Putamen (tissue), 1 donor: ENCODE data around the gene NR3C1.

ENCODE experiments used
- DNase-seq: peaks from one replicate; pipeline ENCODE4 v3.0.0-alpha.2; 2016; ENCODE audit warnings: low spot score

Gene NR3C1

GRCh38 chr5:143362664-143363227, 40.7 kb downstream of the NR3C1 start:
- no peak for DNase-seq

- DNase-seq: no peak
Measured at GRCh38 chr5:143361438-143361837, 42.0 kb downstream of the NR3C1 start.

DNA sequence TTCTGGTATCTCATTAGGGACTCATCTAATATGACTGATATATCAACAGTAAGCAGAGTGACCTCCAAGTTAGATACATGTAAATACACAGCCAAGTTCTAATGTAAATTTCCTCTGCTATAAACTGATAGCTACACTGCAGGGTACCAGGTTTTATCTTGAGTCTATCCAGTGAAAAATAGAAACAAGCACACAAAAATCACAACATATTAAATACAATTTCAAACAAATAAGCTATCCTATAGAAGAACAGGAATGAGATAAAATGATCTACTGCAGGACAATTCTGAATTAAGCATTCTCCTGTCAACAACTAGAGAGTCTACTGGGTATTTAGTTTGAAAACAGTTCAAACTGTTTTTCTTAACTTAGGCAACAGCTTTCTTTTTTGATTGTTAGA, 42.7 kb downstream of the NR3C1 start:
- no peak for DNase-seq

DNA sequence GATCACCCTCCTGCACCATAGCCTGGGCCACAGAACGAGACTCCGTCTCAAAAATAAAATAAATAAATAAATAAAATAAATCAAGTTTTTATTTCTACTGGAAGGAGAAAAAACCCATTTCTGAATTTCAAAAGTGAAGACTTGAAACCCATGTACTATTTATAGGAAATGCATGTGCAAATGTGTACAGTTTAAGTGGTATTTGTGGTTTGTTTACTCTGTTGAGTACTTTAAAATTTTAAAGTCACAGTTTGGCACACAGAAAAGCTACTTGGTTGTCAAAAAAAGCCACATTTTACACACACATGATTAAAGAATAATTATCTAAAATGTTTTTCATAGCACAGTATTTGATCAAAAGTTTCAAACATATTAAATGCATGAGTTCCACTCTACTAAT, 43.6 kb downstream of the NR3C1 start:
- DNase-seq: no peak

- DNase-seq: no peak
Measured at GRCh38 chr5:143356855-143357583, 46.5 kb downstream of the NR3C1 start.

DNA sequence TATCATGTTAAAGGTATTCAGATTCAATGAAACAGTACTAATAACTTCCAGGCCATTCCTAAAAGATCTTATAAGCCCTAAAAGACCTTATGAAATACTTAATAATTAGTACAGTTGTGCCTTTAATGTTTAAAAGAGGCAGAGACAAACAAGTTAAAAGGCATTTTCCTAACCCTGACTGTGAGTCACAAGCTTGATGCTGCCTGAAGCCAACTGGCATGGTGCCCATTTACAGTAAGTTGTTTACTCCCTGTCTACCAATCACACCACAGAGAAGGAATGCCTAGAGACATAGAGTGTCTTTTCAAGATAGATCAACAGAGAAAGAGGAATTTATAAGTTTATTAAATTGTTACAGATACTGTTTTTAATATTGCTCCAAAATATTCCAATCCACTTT, 47.8 kb downstream of the NR3C1 start:
- DNase-seq: peak; percentile 69

DNA sequence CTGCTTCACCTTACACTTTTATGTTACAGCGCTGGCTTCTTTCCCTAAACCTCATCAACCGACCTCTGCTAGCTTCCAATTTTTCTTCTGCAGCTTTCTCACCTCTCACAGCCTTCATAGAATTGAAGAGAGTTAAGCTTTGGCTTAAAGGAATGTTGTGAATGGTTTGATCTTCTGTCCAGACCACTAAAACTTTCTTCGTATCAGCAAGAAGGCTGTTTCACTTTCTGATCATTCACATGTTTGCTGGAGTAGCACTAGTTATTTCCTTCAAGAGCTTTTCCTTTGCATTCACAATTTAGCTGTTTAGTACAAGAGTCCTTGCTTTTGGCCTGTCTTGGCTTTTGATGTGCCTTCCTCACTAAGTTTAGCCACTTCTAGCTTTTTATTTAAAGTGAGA, 49.5 kb downstream of the NR3C1 start:
- DNase-seq: no peak

DNA sequence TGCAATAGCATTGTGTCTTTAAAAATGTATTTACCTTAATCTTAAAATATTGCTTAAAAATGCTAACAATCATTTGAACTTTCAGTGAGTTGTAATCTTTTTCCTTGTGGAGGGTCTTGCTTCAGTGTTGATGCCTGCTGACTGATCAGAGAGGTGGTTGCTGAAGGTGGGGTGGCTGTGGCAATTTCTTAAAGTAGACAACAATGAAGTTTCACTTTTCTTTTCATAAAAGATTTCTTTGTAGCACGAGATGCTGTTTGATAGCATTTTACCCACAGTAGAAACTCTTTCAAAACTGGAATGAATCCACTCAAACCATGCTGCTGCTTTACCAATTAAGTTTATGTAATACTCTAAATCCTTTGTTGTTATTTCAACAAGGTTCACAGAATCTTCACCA, 50.8 kb downstream of the NR3C1 start:
- DNase-seq: no peak

DNA sequence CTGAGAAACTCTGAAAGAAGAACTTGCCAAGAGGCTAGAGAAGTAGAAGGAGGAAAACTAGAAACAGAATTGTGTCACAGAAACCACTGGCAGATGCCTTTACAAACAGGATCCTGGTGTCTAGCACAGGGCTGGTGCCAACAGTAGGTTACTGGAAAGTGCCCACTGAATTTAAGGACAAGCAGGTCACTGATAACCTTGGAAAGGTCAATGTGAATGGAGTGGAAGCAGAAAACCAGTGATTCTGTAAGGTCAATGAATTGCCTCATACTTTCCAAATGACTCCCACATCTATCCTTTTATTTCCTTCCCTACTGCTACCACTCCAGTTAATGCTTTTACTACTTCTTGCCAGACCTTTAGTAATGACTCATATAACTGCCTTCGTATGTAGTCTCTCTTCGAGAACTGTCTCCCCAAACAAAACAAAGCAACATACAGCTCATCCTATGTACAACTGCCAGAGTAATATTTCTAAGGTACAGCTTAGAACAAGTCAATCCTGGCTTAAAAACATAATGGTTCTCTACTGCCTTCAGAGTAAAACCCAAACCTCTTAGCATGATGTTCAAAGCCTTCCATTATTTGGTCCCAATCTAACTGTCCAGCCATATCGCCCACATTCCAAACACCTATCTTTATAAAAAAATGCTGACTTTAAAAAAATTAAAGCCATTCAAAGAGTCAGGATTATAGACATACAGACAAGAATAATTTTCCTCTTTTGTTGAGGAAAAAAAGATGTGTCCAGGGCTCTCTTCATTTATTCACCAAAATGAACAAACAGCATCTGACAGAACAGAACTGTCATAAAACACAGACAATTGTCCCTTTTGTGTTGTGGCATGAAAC, 52.5 kb downstream of the NR3C1 start:
- no peak for DNase-seq

GRCh38 chr5:143350341-143350740, 53.1 kb downstream of the NR3C1 start:
- DNase-seq: no peak

- DNase-seq: no peak
Measured at GRCh38 chr5:143349177-143349576, 54.3 kb downstream of the NR3C1 start.

DNA sequence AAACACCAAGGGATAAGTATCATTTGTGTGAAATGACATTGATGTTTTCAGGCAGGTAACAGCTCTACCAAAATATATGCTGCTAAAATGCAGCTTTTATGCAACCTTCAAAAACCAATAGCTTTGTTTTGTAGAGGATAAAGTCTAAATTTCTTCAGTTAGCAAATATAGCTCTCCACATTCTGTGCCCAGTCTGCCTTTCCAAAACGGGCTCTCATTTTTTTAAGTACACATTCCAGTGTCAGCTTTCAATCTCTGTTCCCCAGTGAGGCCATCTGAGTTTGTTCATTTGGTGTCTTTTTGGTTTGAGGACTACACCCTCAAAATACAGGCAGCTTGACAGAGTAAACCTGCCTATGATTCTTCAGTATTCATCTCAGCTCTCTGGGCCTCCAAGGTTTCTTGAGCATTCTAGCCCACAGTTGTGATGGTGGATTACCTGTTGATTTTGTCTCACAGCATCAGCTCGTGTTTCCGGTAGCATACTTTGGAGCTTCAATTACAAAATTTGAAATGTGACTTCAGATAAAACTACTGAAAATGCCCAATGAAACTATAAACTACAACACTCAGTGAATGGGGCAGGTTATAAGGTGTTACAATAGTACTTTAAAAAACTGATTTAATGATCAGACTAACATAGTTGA, 55.7 kb downstream of the NR3C1 start:
- no peak for DNase-seq

DNA sequence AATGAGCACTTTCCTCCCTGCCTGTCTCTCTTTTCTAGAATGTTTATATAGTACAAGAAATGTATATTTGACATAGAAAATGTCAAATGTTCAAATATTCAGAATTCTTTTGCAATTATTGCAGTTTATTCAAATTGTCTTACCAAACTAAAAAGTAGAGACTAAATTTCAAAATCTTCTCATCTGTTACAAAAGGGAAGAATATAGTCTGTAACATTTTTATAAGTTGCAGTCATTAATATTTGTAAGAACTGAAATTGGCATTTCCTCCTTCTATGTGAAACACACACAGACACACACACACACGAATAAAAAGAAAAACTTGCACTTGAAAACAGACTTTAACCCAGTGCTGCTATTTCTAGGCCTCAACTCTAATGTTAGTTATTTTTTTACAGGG, 56.4 kb downstream of the NR3C1 start:
- DNase-seq: no peak

- no peak for DNase-seq
Measured at GRCh38 chr5:143345671-143346440, 57.6 kb downstream of the NR3C1 start.

DNA sequence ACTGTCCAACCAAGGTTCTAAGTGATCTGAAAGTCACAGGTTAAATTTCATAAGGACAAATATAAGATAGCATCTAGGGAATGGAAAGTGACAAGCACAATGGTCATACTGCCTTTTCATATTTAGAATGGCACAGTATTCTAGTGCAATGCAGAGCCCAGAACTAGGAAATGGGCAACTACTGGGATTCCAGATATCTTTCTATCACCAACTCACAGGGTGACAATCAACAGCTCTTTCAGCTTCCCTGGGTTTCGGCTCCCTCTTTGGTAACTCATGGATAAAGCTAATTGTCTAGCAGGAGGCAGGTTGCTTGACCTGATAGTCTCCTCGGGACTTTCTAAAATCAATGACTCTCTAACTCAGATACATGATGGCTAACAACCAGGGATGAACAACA, 60.4 kb downstream of the NR3C1 start:
- DNase-seq: no peak

- DNase-seq: no peak
Measured at GRCh38 chr5:143342607-143343006, 60.9 kb downstream of the NR3C1 start.

GRCh38 chr5:143341807-143342570, 61.5 kb downstream of the NR3C1 start:
- DNase-seq: no peak

GRCh38 chr5:143340891-143341685, 62.4 kb downstream of the NR3C1 start:
- DNase-seq: no peak

- no peak for DNase-seq
Measured at GRCh38 chr5:143338658-143339366, 64.7 kb downstream of the NR3C1 start.

DNA sequence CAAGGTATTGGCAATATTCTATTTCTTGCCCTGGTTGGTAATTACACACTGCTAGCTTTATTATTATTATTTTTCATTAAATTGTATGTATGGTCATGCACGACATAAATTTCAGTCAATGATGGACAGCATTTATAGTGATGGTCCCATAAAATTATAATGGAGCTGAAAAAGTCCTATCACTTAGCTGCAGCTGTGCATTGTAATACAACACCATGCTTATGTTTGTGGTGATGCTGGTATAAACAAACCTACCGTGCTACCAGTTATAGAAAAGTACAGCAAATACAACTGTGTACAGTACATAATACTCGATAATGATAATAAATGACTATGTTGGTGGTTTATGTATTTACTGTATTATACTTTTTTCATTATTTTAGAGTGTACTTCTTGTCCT, 65.5 kb downstream of the NR3C1 start:
- no peak for DNase-seq
